ENCODE results near the gene TTC22. TPM values are rescaled to one million over a fixed set of nuclear protein-coding genes. Genes with fewer than 3 reads are reported as not detected.

TTC22 gene
- polyA plus RNA-seq, 3 donors = 0.04 TPM; not detected in 2

DNA sequence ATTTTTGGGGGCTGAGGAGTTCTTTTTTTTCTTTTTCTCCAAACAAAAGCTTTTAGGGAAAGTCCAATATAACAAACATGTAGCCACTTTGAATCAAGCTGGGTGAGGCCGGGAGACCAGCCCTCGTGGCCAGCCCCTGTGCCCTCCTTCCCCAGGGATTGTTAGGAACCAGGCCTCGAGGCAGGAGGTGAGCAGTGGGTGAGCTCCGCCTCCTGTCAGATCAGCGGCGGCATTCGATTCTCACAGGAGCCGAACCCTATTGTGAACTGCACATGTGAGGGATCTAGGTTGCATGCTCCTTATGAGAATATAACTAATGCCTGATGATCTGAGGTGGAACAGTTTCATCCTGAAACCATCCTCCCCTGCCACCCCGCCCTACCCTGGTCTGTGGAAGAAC, 41.8 kb upstream of the TTC22 start:
- H3K27ac Mint-ChIP-seq = no peak overlapping the region
- DNase-seq = no peak
- TF ChIP-seq, protein P1, sequence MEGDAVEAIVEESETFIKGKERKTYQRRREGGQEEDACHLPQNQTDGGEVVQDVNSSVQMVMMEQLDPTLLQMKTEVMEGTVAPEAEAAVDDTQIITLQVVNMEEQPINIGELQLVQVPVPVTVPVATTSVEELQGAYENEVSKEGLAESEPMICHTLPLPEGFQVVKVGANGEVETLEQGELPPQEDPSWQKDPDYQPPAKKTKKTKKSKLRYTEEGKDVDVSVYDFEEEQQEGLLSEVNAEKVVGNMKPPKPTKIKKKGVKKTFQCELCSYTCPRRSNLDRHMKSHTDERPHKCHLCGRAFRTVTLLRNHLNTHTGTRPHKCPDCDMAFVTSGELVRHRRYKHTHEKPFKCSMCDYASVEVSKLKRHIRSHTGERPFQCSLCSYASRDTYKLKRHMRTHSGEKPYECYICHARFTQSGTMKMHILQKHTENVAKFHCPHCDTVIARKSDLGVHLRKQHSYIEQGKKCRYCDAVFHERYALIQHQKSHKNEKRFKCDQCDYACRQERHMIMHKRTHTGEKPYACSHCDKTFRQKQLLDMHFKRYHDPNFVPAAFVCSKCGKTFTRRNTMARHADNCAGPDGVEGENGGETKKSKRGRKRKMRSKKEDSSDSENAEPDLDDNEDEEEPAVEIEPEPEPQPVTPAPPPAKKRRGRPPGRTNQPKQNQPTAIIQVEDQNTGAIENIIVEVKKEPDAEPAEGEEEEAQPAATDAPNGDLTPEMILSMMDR (IDR thresholded peaks at IDR 0.05) = no peak
- H2AFZ ChIP-seq (ENCODE audit: insufficient read depth, low read depth, low read length, poor library complexity, severe bottlenecking) = no peak overlapping the region
- H3K9ac ChIP-seq (ENCODE audit: insufficient read depth, low read length, poor library complexity, severe bottlenecking) = no peak overlapping the region
- no peak overlapping the region for H3K27ac ChIP-seq (ENCODE audit: low read depth in 1 of 2, low read length in 2 of 2)
- no peak overlapping the region for H3K4me3 ChIP-seq (replicated peaks in 1 of 3; ENCODE audit: low read depth in 2 of 3, low read length in 3 of 3)
- no peaks in the 10 kb centered on the region for H3K9me3 ChIP-seq (replicated peaks in 1 of 2; ENCODE audit: control insufficient read depth in 1 of 2, insufficient read depth in 1 of 2, low read length in 2 of 2)
- WGBS (ENCODE audit: insufficient coverage) = 100% methylated on average over 2 of the region's 9 CpGs
- H3K27me3 ChIP-seq (ENCODE audit: control insufficient read depth in 2 of 2, insufficient read depth in 2 of 2, low read length in 2 of 2) = no peaks in the 10 kb centered on the region
- intact Hi-C loops (cut with micrococcal nuclease) = no loop called here
- H3K4me1 Mint-ChIP-seq = no peaks in the 10 kb centered on the region
- no peaks in the 10 kb centered on the region for H3K36me3 Mint-ChIP-seq
- peaks cover 0 to 2% (median 0%) of the 10 kb centered on the region in 3 donors for H3K27me3 Mint-ChIP-seq (ENCODE audit: low read depth in 3 of 3)
- H3K36me3 ChIP-seq (replicated peaks in 1 of 2; ENCODE audit: control insufficient read depth in 1 of 2, insufficient read depth in 2 of 2, low read length in 2 of 2) = no peaks in the 10 kb centered on the region
- H3K4me2 ChIP-seq (replicated peaks; ENCODE audit: extremely low read depth, low read length, poor library complexity, severe bottlenecking) = no peak overlapping the region
- no peaks in the 10 kb centered on the region for H4K20me1 ChIP-seq (ENCODE audit: insufficient read depth, low read length)
- H3K79me2 ChIP-seq (ENCODE audit: insufficient read depth, low read length) = no peaks in the 10 kb centered on the region
- peaks cover 0 to 5% (median 2%) of the 10 kb centered on the region in 7 donors for H3K9me3 Mint-ChIP-seq
- no peak overlapping the region for H3K4me3 Mint-ChIP-seq
- no peaks in the 10 kb centered on the region for H3K4me1 ChIP-seq (ENCODE audit: control insufficient read depth in 1 of 2, insufficient read depth in 2 of 2, low read length in 2 of 2)

DNA sequence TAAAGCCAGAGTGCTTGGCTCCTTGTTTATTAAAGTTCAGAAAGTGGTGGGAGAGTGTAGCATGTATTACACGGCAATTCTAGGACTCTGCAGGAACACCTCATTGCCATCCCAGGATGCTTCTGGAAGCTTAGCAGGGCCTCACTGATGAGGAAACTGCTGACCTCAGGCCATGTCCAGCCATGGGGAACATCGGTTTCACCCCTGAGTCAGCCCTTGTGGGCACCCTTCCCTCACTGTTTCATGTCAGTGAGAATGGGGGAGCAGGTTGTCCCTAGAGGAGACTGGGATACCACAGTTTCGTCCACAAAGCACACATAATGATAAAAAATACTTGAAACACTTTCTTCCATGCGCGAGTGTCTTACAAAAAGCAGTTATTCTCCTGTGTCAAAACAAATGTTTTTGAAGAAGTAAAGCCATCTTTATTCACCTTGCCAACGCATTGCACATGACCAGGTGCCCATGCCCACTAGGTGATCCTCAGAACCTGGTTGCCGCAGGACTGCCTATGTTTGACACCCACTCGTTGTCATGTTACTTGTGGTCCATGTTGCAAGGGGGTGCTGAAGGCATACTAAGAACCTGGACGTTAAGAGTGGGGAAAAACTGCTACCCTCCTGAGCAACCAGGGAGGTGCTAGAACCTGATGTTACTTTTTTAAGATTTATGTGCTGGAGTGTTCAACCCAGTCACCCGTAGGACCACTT, 41.2 kb upstream of the TTC22 start:
- H3K4me3 ChIP-seq (replicated peaks in 1 of 3; ENCODE audit: low read depth in 2 of 3, low read length in 3 of 3) = no peak overlapping the region
- no peak overlapping the region for H3K4me2 ChIP-seq (replicated peaks; ENCODE audit: extremely low read depth, low read length, poor library complexity, severe bottlenecking)
- no peaks in the 10 kb centered on the region for H3K9me3 ChIP-seq (replicated peaks in 1 of 2; ENCODE audit: control insufficient read depth in 1 of 2, insufficient read depth in 1 of 2, low read length in 2 of 2)
- WGBS (ENCODE audit: insufficient coverage) = 96% methylated on average over 3 of the region's 10 CpGs
- H3K79me2 ChIP-seq (ENCODE audit: insufficient read depth, low read length) = no peaks in the 10 kb centered on the region
- Mint-ChIP-seq H3K36me3 (no peaks in the 10 kb centered on the region), H3K4me3 (no peak overlapping the region), H3K4me1 (no peaks in the 10 kb centered on the region), H3K9me3 (peaks cover 0 to 5% (median 2%) of the 10 kb centered on the region in 7 donors), H3K27ac (no peak overlapping the region), H3K27me3 (ENCODE audit: low read depth in 3 of 3) (peaks cover 0 to 2% (median 0%) of the 10 kb centered on the region in 3 donors)
- TF ChIP-seq, protein P1 (IDR thresholded peaks at IDR 0.05) = no peak
- H3K27ac ChIP-seq (ENCODE audit: low read depth in 1 of 2, low read length in 2 of 2) = no peak overlapping the region
- no peak overlapping the region for H3K9ac ChIP-seq (ENCODE audit: insufficient read depth, low read length, poor library complexity, severe bottlenecking)
- H3K27me3 ChIP-seq (ENCODE audit: control insufficient read depth in 2 of 2, insufficient read depth in 2 of 2, low read length in 2 of 2) = no peaks in the 10 kb centered on the region
- no peak overlapping the region for H2AFZ ChIP-seq (ENCODE audit: insufficient read depth, low read depth, low read length, poor library complexity, severe bottlenecking)
- no peak for DNase-seq
- H4K20me1 ChIP-seq (ENCODE audit: insufficient read depth, low read length) = no peaks in the 10 kb centered on the region
- no peaks in the 10 kb centered on the region for H3K36me3 ChIP-seq (replicated peaks in 1 of 2; ENCODE audit: control insufficient read depth in 1 of 2, insufficient read depth in 2 of 2, low read length in 2 of 2)
- H3K4me1 ChIP-seq (ENCODE audit: control insufficient read depth in 1 of 2, insufficient read depth in 2 of 2, low read length in 2 of 2) = no peaks in the 10 kb centered on the region
- intact Hi-C loops (cut with micrococcal nuclease) = no loop called here
